Astrocyte of the spinal cord (primary cell): ENCODE measurements around the gene CA4.

ENCODE experiments used
- DNase-seq: peaks from one replicate; pipeline ENCODE4 v3.0.0; 2011; ENCODE audit warnings: low read depth, low spot score
- H3K4me3 ChIP-seq: 2 replicates; pipeline ENCODE4 v1.5.1; 2011; ENCODE audit warnings: low read depth, mild to moderate bottlenecking, low read length, moderate library complexity
- CTCF ChIP-seq: IDR thresholded peaks from 2 replicates; pipeline ENCODE4 v1.5.1; 2012; ENCODE audit warnings: low read depth, mild to moderate bottlenecking, low read length, inconsistent platforms
- in situ Hi-C: cut with HindIII; loops from 2 replicates; pipeline ENCODE4 v1.10.0; 2017; ENCODE audit warnings: low sequenced_read_pairs

The CA4 gene

GRCh38 chr17:60154616-60155426, 5.0 kb downstream of the CA4 start:
- DNase-seq = peak; percentile 77
- in situ Hi-C loops = no loop called here
- TF ChIP-seq CTCF = no peak
- H3K4me3 ChIP-seq = no peak overlapping the region

- H3K4me3 ChIP-seq = no peak overlapping the region
- in situ Hi-C loops = no loop called here
- DNase-seq = no peak
- TF ChIP-seq CTCF = no peak
Measured at GRCh38 chr17:60155427-60155814, 5.6 kb downstream of the CA4 start.

- no peak for DNase-seq
- no peak overlapping the region for H3K4me3 ChIP-seq
- TF ChIP-seq CTCF = no peak
- in situ Hi-C loops = no loop called here
Measured at GRCh38 chr17:60155815-60156214, 6.0 kb downstream of the CA4 start.

DNA sequence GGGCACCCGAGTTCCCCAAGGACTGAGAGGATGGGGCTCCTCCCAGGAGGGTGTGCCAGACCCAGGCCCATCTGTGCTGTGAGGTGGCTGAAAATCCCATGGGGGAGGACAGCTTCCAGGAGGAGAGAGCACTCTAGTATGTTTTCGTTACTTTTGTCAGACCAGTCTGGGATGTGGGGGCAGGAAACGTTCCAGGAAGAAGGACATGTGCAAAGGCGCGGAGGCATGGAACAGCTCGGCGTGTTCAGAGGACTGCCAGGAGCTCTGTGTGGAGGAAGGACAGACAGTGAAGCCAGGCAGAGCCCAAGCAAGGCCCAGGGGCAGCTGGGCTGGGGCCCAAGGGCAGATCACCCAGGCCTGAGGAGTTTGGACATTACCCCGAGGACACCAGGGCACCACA, 7.0 kb downstream of the CA4 start:
- no peak for TF ChIP-seq CTCF
- no peak for DNase-seq
- in situ Hi-C loops = no loop called here
- no peak overlapping the region for H3K4me3 ChIP-seq

GRCh38 chr17:60157487-60158040, 7.8 kb downstream of the CA4 start:
- in situ Hi-C loops = no loop called here
- TF ChIP-seq CTCF = no peak
- DNase-seq = no peak
- no peak overlapping the region for H3K4me3 ChIP-seq

- TF ChIP-seq CTCF = no peak
- in situ Hi-C loops = no loop called here
- no peak overlapping the region for H3K4me3 ChIP-seq
- no peak for DNase-seq
Measured at GRCh38 chr17:60158751-60159478, 9.1 kb downstream of the CA4 start.
